Small intestine (tissue), 7 donors: ENCODE measurements around the gene CHMP2A. TPM values are rescaled to one million over a fixed set of nuclear protein-coding genes. Genes with fewer than 3 reads are reported as not detected.
"Not testable (repeated sequence)": the region's sequence is repeated elsewhere in the genome, so short reads cannot be mapped to it uniquely, and the experiment has no call there.

ENCODE experiments used
- DNase-seq, 2 donors: peaks; one replicate each; pipeline versions ENCODE4 v3.0.0 to v3.0.0-alpha.2; 2013
- FAIRE-seq: peaks from 2 replicates; lab custom pipeline; 2012; peaks lifted over from hg19 to GRCh38; lab: Jason Lieb, UNC
- H3K27ac ChIP-seq, 3 donors: one replicate each; pipeline ENCODE4 v1.5.1; 2013; ENCODE audit warnings: low read length in 2 of 3, mild to moderate bottlenecking in 2 of 3, control low read depth in 1 of 3, inconsistent platforms in 1 of 3, low read depth in 1 of 3, moderate library complexity in 1 of 3
- H3K27me3 ChIP-seq, 3 donors: one replicate each; pipeline ENCODE4 v1.6.1; 2013; ENCODE audit warnings: low read length in 3 of 3, inconsistent platforms in 1 of 3; ENCODE audit not compliant: control insufficient read depth in 3 of 3, insufficient read depth in 3 of 3
- H3K36me3 ChIP-seq, 3 donors: one replicate each; pipeline ENCODE4 v1.6.1; 2013; ENCODE audit warnings: low read length in 3 of 3, inconsistent platforms in 1 of 3, low read depth in 1 of 3, mild to moderate bottlenecking in 1 of 3, moderate library complexity in 1 of 3; ENCODE audit not compliant: control insufficient read depth in 3 of 3, insufficient read depth in 2 of 3
- H3K4me1 ChIP-seq, 3 donors: one replicate each; pipeline ENCODE4 v1.6.1; 2013; ENCODE audit warnings: low read length in 2 of 3, inconsistent platforms in 1 of 3, low read depth in 1 of 3, mild to moderate bottlenecking in 1 of 3, moderate library complexity in 1 of 3; ENCODE audit not compliant: control insufficient read depth in 3 of 3, insufficient read depth in 2 of 3
- H3K4me3 ChIP-seq, 3 donors: one replicate each; pipeline ENCODE4 v1.5.1; 2013; ENCODE audit warnings: low read length in 3 of 3, control low read depth in 1 of 3, inconsistent platforms in 1 of 3, low read depth in 1 of 3, mild to moderate bottlenecking in 1 of 3, moderate library complexity in 1 of 3
- H3K9me3 ChIP-seq, 2 donors: one replicate each; pipeline ENCODE4 v1.6.1; 2013; ENCODE audit warnings: low read depth in 1 of 2, low read length in 1 of 2; ENCODE audit not compliant: control insufficient read depth in 2 of 2, insufficient read depth in 1 of 2
- WGBS, 3 donors: extraction: QIAGEN DNeasy Blood & Tissue Kit; methylation state at CpG; one replicate each; pipeline ENCODE4 v1.1.7; 2013; 5-methylcytosine and 5-hydroxymethylcytosine counted together
- polyA plus RNA-seq, 4 donors: library from polyadenylated mRNA; stranded (reverse) in 3 of 4; unstranded in 1 of 4; fragments of 200-250 nt in 3 of 4; fragments of 120-200 nt in 1 of 4; gene quantifications; one replicate each; pipeline versions ENCODE4 v1.2.1 to v1.2.3, GENCODE V29; 2013
- donor health status: healthy with polysubstance abuse.
- donor health status: control.
- donor health status: control.
- donor health status: Bipolar disorder and iron deficiency.
- donor health status: healthy.

The CHMP2A gene
- polyA plus RNA-seq, 4 donors, result 131 to 384 (median 235) TPM

GRCh38 chr19:58581227-58582141, 26.6 kb upstream of the CHMP2A start:
- H3K27ac ChIP-seq, result no peak overlapping the region
- no peak for FAIRE-seq
- WGBS, 3 donors, result 72 to 90% (median 79%) methylated on average over 62 of the region's 62 CpGs

GRCh38 chr19:58579473-58580142, 24.7 kb upstream of the CHMP2A start:
- H3K27me3 ChIP-seq, result no peaks in the 10 kb centered on the region
- WGBS, 3 donors, result 90 to 96% (median 92%) methylated on average over 8 of the region's 8 CpGs
- FAIRE-seq, result no peak
- H3K36me3 ChIP-seq, result peaks cover 0 to 36% (median 0%) of the 10 kb centered on the region in 3 donors
- DNase-seq, result no peak
- H3K9me3 ChIP-seq, result no peaks in the 10 kb centered on the region
- peaks cover 0 to 3% (median 0%) of the 10 kb centered on the region in 3 donors for H3K4me1 ChIP-seq
- no peak overlapping the region for H3K4me3 ChIP-seq
- no peak overlapping the region for H3K27ac ChIP-seq

More at GRCh38 chr19:58581227-58582141, 26.6 kb upstream of the CHMP2A start:
- H3K4me3 ChIP-seq, result no peak overlapping the region
- no peaks in the 10 kb centered on the region for H3K27me3 ChIP-seq
- peak; percentile 50 to 92 for DNase-seq
- no peaks in the 10 kb centered on the region for H3K9me3 ChIP-seq
- H3K4me1 ChIP-seq, result peaks cover 0 to 3% (median 0%) of the 10 kb centered on the region in 3 donors
- H3K36me3 ChIP-seq, result peaks cover 0 to 39% (median 0%) of the 10 kb centered on the region in 3 donors

GRCh38 chr19:58578012-58578925, 23.4 kb upstream of the CHMP2A start:
- FAIRE-seq (no peak), DNase-seq (no peak)
- peaks cover 0 to 28% (median 0%) of the 10 kb centered on the region in 3 donors for H3K36me3 ChIP-seq
- H3K9me3 ChIP-seq, result no peaks in the 10 kb centered on the region
- H3K27ac ChIP-seq, result no peak overlapping the region
- H3K27me3 ChIP-seq, result no peaks in the 10 kb centered on the region
- no peak overlapping the region for H3K4me3 ChIP-seq
- peaks cover 0 to 10% (median 2%) of the 10 kb centered on the region in 3 donors for H3K4me1 ChIP-seq
- 81 to 96% (median 90%) methylated on average over 11 of the region's 11 CpGs for WGBS, 3 donors

GRCh38 chr19:58577581-58577980, 22.7 kb upstream of the CHMP2A start:
- Histone ChIP-seq H3K4me1 (peaks cover 0 to 11% (median 2%) of the 10 kb centered on the region in 3 donors), H3K36me3 (peaks cover 0 to 22% (median 0%) of the 10 kb centered on the region in 3 donors)
- 94 to 99% (median 98%) methylated on average over 2 of the region's 2 CpGs for WGBS, 3 donors
- DNase-seq, H3K27me3 ChIP-seq, FAIRE-seq, H3K27ac ChIP-seq, H3K4me3 ChIP-seq, H3K9me3 ChIP-seq: not testable (repeated sequence)

GRCh38 chr19:58575183-58576041, 20.5 kb upstream of the CHMP2A start:
- peak; percentile 91 to 97 for DNase-seq
- 0% methylated on average over 64 to 66 of the region's 66 CpGs for WGBS, 3 donors

GRCh38 chr19:58573658-58574164, 18.8 kb upstream of the CHMP2A start:
- Histone ChIP-seq H3K36me3 (peaks cover 0 to 38% (median 0%) of the 10 kb centered on the region in 3 donors), H3K27me3 (no peaks in the 10 kb centered on the region), H3K27ac (peak overlapping the region; percentile 0 to 98 (median 95)), H3K4me3 (peak overlapping the region in 2 of 3 donors; percentile 18 to 63), H3K9me3 (no peaks in the 10 kb centered on the region), H3K4me1 (peaks cover 2 to 15% (median 5%) of the 10 kb centered on the region in 3 donors)
- WGBS, 3 donors, result 1% methylated on average over 20 of the region's 20 CpGs
- DNase-seq, result no peak
- FAIRE-seq, result no peak

More at GRCh38 chr19:58575183-58576041, 20.5 kb upstream of the CHMP2A start:
- Histone ChIP-seq H3K27me3 (no peaks in the 10 kb centered on the region), H3K36me3 (peaks cover 0 to 23% (median 0%) of the 10 kb centered on the region in 3 donors), H3K9me3 (no peaks in the 10 kb centered on the region), H3K4me1 (peaks cover 2 to 15% (median 5%) of the 10 kb centered on the region in 3 donors), H3K27ac (peak overlapping the region; percentile 63 to 93 (median 92)), H3K4me3 (peak overlapping the region; percentile 59 to 73 (median 64))
- FAIRE-seq, result no peak
